HG03442 (cell line): Measurements from ENCODE around the gene WDR90.

ENCODE experiments used
- ATAC-seq: cut with Tn5 transposase; IDR thresholded peaks from one replicate; pipeline ENCODE4 v1.9.1; 2021; ENCODE audit warnings: mild to moderate bottlenecking, moderate library complexity; ENCODE audit not compliant: unreplicated experiment

The WDR90 gene

DNA sequence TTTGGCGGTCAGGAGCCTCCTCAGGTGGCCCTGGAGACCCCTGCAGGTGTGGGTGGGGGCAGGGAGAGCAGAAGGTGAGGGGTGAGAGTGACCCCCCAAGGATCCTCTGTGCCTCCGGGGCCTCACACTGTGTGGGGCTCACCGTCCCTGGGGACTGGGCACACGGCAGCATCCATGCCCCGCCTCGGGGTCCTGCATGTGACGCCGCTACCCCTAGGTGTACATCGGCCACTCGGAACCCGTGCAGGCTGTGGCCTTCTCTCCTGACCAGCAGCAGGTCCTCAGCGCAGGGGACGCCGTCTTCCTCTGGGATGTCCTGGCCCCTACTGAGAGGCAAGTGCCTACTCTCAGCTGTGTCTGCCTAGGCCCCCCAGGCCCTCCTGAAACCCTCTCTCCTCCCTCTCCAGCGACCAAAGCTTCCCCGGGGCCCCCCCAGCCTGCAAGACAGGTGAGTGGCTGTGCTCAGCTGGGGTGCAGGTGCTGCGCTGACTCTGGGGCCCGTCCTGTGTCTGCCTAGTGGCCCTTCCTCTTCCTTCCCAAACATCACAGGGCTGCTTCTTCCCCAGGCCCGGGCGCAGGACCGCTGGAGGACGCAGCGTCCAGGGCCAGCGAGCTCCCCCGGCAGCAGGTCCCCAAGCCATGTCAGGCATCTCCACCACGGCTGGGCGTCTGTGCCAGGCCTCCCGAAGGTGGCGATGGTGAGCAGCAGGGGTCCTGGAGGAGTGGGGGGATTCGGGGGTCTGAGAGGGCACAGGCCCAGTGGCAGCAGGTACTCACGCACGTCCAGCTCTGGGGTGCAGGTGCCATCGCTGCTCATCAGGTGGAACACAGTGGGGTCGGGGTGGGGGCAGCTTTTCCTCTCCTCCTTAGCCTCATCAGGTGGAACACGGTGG lies 9.8 kb downstream of the WDR90 start:
- no peak for ATAC-seq

DNA sequence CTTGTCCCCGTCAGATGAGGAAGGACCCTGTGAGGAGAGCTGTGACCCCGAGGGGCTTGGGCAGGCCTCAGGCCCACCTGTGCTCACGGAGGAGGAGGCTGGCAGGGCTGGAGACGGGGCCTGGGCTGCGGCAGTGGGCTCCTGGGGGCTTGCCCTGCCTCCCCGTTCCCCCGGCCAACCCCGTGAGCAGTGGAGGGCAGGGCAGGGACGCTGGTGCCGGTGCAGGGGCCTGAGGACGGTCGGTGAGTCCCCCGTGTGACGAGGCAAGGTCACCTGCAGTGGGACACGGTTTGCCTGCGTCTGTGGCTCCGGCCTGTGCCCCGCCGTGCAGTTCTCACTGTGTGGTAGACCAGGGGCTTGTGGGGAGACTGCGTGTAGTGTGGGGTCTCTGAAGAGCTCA lies 10.5 kb downstream of the WDR90 start:
- no peak for ATAC-seq

DNA sequence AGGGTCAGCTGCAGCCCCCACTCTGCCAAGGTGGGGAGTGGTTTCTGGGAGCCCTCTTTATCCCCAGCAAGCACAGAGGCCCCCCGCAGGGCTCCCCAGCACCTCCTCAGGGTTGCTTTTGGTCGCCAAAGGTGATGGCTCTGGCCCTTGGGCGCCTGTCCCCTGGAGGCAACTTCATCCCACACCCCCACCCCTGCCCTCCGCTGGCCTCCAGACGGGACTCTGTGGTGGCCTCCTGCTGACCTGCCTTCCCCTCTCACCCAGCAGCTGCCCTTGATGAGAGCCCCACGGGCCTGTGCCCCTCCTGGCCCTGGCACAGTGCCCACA lies 10.9 kb downstream of the WDR90 start:
- no peak for ATAC-seq

DNA sequence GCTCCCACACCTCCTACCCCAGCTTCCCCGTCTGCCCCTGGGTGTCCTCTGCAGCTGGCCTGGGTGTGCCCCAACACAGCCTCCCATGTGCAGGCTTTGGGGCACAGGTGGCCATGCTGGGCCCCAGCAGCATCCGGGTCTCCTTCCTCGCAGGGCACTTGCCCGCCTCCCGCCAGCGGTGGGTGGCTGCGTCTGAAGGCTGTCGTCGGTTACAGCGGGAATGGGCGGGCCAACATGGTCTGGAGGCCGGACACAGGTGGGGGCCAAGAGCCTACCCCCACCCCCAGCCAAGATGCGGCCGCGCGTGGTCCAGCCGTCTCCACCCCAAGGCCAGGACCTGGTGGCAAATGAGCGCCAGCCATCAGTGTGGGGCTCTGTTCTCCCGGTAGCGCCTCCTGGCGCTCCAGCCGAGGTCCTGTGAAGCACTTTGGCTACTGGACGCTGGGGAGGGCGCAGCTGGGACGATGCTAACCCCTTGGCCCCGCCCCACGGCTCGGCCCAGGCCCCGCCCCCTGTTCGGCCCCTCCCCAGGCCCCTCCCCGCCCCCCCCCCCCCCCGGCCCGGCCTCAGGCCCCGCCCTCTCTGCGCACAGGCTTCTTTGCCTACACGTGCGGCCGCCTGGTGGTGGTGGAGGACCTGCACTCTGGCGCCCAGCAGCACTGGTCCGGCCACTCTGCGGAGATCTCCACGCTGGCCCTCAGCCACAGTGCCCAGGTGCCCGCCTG lies 11.5 kb downstream of the WDR90 start:
- no peak for ATAC-seq

DNA sequence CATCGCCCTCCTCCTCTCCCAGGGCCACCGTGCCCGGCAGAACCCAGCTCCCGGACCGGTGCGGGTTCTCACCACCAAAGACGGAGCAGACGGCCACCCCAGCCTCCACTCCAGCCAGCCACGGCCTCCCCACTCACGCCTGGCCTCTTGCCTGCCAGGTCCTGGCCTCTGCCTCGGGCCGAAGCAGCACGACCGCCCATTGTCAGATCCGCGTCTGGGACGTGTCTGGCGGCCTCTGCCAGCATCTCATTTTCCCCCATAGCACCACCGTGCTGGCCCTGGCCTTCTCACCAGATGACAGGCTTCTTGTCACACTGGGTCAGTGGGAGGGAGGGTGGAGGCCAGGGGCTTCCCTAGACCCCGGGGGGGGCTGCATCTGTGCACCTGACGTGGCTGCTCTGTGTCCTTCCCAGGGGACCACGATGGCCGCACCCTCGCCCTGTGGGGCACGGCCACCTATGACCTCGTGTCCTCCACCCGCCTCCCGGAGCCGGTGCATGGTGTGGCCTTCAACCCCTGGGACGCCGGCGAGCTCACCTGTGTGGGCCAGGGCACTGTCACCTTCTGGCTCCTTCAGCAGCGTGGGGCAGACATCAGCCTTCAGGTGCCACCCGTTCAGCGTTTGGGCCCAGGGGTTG lies 12.1 kb downstream of the WDR90 start:
- no peak for ATAC-seq

DNA sequence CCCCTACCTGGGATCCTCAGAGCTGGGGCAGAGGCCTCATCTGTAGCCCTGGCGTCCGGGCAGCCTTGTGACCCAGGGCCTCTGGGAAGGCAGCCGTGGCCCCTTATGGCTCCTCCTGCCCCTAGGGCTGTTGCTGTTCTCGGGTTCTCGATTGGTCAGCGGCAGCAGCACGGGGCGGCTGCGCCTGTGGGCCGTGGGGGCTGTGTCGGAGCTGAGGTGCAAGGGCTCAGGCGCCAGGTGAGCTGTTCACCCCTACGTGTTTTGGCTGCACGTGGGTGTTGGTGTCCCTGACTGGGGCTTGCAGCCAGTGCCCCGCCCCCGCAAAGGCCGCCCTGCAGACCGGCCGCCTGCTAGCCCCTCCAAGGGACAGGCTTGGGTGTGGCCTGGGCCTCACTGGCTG lies 12.9 kb downstream of the WDR90 start:
- ATAC-seq = no peak

DNA sequence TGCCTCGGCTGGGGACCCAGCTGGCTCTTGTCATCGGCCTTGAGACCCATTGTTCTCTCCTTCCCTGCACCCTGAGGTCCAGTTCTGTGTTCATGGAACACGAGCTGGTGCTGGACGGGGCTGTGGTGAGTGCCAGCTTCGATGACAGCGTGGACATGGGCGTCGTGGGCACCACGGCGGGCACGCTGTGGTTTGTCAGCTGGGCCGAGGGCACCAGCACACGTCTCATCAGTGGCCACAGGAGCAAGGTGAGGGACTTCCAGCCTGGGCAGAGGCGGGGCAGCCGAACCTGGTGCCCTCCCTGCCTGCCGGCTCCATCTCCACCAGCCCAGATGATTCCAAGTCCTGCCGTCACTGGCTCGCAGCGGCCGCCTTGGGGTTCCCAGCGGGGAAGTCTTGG lies 13.4 kb downstream of the WDR90 start:
- ATAC-seq = no peak

DNA sequence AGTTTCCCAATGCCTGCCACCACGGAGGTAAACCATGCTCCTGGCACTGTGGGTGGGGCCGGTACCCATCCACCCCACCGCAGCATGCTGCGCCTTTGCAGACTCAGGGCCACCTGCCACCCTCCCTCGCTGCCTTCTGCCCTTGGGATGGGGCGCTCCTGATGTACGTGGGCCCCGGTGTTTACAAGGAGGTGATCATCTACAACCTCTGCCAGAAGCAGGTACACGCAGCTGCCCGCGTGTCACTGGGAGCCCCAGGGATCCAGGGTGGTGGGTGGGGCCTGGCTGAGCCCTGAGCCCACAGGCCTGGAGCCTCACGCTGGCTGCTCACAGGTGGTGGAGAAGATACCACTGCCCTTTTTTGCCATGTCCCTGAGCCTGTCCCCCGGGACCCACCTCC lies 17.4 kb downstream of the WDR90 start:
- ATAC-seq = no peak

DNA sequence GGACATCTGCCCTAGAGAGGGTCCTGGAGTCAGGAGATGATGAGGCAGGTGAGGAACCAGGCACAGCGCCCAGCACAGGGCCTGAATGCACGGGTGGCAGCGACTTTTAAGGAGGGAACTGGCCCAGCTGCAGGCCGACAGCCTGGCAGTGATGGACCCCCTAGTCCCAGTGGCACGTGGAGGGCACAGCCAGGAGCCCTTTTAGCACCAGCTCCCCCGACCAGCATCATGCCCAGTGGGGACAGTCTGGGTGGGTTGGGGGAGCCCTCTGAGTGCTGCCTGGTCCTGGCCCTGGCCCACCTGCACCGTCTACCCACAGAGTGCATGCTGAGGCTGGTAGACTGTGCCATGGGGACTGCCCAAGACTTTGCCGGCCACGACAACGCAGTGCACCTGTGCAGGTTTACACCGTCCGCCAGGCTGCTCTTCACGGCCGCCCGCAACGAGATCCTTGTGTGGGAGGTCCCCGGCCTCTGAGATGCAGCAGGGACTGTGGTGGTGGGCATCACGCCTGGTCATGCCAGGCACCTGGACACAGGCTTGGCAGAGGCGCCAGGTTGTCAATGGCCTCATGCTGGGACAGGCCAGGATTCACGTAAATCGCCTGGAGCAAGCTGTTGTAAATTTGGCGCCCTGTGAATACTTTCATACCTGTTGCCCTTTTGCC lies 18.1 kb downstream of the WDR90 start:
- ATAC-seq = no peak

DNA sequence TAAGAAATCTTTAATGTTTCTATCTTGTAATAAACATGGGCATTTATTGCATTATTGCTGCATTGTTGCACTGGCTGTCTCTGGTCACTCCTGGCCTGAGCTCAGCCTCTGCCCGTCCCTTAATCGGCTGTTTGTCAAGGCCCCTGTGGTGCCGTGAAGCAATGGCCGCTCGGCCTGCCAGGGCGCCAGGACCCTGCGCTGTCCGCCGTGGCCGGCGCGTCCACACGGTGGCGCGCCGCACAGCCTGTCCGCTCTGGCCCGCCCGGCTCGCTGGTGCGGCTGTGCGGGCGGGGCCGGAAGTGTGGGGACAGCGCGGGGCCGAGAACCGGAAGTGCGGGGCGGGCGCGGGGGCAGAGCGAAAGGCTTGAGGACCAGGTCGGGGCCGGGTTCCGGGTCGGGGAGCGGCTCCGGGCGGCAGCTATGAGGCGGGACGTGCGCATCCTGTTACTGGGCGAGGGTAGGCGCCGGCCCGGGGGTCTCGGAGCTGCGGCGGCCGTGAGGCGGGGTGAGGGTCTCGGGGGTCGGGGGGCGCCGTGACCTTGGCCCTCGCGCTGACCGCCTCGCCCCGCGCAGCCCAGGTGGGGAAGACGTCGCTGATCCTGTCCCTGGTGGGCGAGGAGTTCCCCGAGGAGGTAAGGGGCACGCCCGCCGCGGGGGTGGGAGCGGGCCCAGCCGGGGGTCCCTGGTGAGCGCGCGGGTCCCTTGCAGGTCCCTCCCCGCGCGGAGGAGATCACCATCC lies 18.8 kb downstream of the WDR90 start, which contains the start of gene RHOT2:
Gene RHOT2 (plus strand): TSS at position 353 of the 739 bp plus-strand sequence. CDS start 68 bp downstream, at position 421.
- peak; percentile 83 for ATAC-seq

DNA sequence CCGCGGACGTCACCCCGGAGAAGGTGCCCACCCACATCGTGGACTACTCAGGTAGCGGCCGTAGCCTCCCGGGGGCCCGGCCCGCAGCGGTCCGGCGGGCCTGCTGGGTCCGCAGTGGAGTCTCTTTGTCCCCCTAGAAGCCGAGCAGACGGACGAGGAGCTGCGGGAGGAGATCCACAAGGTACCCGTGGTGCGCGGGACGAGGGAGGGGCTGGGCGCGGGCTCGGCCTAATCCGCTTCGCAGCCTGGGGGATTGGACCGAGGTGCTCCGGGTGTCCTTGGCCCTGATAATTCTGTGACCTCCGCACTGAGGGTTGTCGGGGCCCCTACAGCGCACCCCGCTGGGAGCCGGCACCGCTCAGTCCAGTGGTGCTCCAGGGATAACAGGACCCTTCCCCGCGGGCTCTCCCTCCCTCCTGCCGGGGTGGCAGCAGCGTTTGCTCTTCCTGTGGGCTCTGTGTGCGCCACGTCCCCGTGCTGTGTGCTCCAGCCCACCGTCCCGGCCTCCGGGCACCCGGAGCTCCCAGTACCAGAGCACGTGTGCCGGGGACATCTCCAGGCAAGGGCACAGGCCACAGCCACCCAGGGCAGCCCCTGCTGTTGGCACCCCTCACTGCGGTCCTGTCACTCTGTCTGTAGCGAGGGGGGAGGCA lies 19.5 kb downstream of the WDR90 start:
- no peak for ATAC-seq

DNA sequence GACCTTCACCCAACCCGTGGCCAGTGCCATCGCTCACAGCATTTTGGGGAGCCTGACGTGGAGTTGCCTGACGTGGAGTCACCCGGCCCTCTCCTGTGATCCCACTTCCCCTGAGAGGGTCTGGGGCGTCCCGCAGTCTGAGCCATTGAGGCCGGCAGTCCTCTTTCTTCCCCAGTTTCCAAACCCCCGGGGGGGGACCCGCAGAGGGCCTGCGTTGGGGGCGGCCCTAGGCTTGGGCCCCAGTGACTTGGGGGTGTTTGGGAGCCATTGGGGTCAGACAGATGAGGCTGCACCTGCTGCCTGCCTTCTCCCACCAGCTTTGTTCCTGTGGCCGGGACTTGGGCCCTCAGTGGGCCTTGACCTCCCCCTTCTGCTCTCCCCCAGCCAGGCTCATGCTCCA lies 20.5 kb downstream of the WDR90 start:
- ATAC-seq = no peak

DNA sequence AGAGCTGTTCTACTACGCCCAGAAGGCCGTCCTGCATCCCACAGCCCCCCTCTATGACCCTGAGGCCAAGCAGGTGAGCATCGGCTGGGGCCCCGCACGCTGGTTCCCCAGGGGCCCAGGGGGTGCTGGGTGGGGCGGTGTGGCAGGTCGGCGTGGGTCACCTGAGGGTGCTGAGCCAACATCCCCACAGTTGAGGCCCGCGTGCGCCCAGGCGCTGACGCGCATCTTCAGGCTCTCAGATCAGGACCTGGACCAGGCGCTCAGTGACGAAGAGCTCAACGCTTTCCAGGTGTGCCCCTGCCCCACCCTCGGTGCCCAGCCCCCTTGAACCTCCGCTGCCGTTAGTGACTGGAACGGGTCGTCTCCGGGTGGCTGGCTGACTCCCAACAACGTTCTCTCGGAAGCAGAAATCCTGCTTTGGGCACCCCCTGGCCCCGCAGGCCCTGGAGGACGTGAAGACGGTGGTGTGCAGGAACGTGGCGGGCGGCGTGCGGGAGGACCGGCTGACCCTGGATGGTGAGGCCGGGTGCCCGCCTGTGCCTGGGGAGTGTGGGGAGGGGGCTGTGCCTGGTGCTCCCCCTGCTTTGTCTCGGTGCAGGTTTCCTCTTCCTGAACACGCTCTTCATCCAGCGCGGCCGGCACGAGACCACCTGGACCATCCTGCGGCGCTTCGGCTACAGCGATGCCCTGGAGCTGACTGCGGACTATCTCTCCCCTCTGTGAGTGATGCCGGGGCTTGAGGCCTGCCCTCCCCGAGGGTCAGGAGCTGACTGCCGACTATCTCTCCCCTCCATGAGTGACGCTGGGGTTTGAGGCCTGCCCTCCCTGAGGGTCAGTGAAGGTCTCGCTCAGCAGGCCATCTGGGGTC lies 21.6 kb downstream of the WDR90 start:
- ATAC-seq = no peak

DNA sequence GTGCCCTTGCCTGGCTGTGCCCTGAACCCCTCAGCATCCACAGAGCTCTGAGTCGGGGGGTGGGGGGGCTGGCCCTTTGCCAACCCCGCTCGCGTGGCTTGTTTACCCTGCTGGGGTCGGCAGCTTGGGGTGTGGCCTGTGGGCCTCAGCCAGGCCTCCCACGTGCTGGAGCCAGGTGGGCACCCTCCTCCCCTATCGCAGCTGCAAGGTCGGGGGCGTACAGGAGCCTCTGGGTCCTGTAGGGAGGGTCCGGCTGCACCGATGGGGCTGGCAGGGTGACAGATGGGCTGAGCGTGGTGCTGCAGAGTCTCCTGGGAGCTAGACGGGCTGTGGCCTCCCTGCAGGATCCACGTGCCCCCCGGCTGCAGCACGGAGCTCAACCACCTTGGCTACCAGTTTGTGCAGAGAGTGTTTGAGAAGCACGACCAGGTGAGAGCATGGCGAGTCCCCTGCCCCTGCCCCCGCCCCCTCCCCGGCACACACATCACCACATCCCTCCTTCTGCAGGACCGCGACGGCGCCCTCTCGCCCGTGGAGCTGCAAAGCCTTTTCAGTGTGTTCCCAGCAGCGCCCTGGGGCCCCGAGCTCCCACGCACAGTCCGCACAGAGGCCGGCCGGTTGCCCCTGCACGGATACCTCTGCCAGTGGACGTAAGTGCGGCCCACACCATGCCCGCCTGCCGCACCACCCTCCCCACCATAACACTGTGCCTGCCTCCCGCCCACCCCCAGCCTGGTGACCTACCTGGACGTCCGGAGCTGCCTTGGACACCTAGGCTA lies 22.4 kb downstream of the WDR90 start:
- no peak for ATAC-seq

DNA sequence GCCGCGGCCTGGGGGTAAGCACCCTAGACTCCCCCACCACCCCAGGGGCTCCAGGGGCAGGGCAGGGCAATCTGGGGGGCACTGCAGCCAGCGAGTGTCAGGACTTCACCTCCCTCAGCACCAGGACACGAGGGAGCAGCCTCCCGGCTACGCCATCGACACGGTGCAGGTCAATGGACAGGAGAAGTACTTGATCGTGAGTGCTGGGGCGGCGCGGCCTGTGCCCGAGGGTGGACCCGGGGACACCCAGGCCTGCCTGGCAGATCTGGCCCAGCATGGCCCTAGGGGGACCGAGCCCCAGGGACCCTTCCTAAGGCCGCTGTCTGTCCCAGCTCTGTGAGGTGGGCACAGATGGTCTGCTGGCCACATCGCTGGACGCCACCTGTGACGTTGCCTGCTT lies 23.2 kb downstream of the WDR90 start:
- no peak for ATAC-seq

DNA sequence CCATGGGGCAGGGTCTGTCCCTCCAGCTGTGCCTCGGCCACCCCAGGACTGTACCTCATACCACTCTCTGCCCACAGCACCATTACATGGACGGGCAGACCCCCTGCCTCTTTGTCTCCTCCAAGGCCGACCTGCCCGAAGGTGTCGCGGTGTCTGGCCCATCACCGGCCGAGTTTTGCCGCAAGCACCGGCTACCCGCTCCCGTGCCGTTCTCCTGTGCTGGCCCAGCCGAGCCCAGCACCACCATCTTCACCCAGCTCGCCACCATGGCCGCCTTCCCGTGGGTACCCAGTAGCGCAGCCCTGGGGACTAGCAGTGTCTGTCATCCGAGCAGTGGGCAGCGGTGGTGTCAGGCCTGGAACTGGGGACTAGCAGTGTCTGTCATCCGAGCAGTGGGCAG lies 23.7 kb downstream of the WDR90 start:
- ATAC-seq = no peak

DNA sequence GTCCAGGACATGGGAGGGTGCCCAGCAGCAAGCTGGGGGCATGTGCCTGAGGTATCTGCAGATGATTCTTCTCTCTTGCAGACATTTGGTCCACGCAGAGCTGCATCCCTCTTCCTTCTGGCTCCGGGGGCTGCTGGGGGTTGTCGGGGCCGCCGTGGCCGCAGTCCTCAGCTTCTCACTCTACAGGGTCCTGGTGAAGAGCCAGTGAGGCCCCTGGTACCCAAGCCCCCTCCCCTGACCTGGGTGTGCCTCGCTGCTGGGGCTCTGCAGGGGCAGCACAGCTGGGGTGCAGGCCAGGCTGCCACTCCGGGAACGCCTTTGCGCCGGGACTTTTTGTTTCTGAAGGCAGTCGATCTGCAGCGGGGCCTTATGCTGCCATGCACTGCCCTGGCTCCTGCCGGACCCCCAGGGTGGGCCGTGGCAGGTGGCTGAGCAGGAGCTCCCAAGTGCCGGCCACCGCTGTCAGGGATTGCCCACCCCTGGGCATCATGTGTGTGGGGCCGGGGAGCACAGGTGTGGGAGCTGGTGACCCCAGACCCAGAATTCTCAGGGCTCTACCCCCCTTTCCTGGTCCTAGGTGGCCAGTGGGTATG lies 24.3 kb downstream of the WDR90 start:
- ATAC-seq = no peak
